NCI-H146 treated with DMSO at 0.1 percent for 48 hours (cell line): ENCODE measurements around the gene SLC22A23.
"Not testable (repeated sequence)": the region's sequence is repeated elsewhere in the genome, so short reads cannot be mapped to it uniquely, and the experiment has no call there.

Experiments used
- DNase-seq: peaks from one replicate; lab custom pipeline; 2025; ENCODE audit not compliant: unreplicated experiment; lab: John Stamatoyannopoulos, UW

The SLC22A23 gene

GRCh38 chr6:3251462-3252314 is 205.2 kb downstream of the SLC22A23 start:
- DNase-seq: peak; percentile 74

GRCh38 chr6:3250231-3250675 is 206.6 kb downstream of the SLC22A23 start:
- no peak for DNase-seq

GRCh38 chr6:3249821-3250220 is 207.0 kb downstream of the SLC22A23 start:
- DNase-seq: no peak

GRCh38 chr6:3247255-3248146 is 209.3 kb downstream of the SLC22A23 start:
- peak; percentile 61 for DNase-seq

- no peak for DNase-seq
These were observed 211.6 kb downstream of the SLC22A23 start for GRCh38 chr6:3245216-3245615.

GRCh38 chr6:3244832-3245161 is 212.1 kb downstream of the SLC22A23 start:
- DNase-seq: not testable (repeated sequence)

GRCh38 chr6:3244003-3244831 is 212.6 kb downstream of the SLC22A23 start:
- no peak for DNase-seq

- DNase-seq: no peak
These were observed 214.1 kb downstream of the SLC22A23 start for GRCh38 chr6:3242768-3243167.

GRCh38 chr6:3241745-3242144 is 215.1 kb downstream of the SLC22A23 start:
- not testable (repeated sequence) for DNase-seq

GRCh38 chr6:3240595-3240994 is 216.3 kb downstream of the SLC22A23 start:
- DNase-seq: no peak

- no peak for DNase-seq
These were observed 217.6 kb downstream of the SLC22A23 start for GRCh38 chr6:3239110-3239830.

GRCh38 chr6:3237761-3238662 is 218.8 kb downstream of the SLC22A23 start:
- no peak for DNase-seq

- DNase-seq: no peak
These were observed 220.8 kb downstream of the SLC22A23 start for GRCh38 chr6:3236005-3236404.

GRCh38 chr6:3235486-3235885 is 221.4 kb downstream of the SLC22A23 start:
- DNase-seq: no peak

GRCh38 chr6:3233904-3234303 is 222.9 kb downstream of the SLC22A23 start:
- no peak for DNase-seq

- DNase-seq: no peak
These were observed 223.5 kb downstream of the SLC22A23 start for GRCh38 chr6:3233321-3233720.

GRCh38 chr6:3232017-3232945 is 224.6 kb downstream of the SLC22A23 start:
- peak; percentile 55 for DNase-seq
